Measurements from ENCODE around the gene TCP11. TPM values are rescaled to one million over a fixed set of nuclear protein-coding genes. Genes with fewer than 3 reads are reported as not detected.

Gene TCP11
- total RNA-seq, 1 experiment from 2014 or later, result not detected

DNA sequence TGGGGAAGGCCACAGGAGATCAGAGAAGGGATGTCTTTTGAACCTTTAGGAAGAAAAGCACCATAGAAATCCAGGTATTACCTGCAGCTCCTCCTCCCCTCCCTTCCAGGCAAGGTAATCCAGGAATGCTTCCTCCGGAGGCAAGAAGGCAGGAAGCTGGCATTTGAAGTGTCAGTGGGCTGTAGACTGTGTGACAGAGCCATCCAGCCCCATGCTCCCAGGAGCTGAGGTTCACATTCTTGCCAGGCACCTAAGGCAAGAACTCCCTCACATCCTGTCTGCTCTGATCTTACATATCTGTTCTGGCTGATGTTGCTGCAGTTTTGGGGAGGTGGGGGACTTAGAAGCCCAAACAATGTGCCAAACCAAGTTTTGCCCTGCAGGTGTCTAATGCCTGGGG, 44.8 kb upstream of the TCP11 start:
- Histone ChIP-seq H3K9me3 (ENCODE audit: control insufficient read depth, insufficient read depth, low read depth, low read length) (no peaks in the 10 kb centered on the region), H3K4me1 (ENCODE audit: control insufficient read depth, insufficient read depth, low read length) (peaks cover 11% of the 10 kb centered on the region), H3K27me3 (ENCODE audit: control insufficient read depth, insufficient read depth, low read length) (no peaks in the 10 kb centered on the region), H3K27ac (ENCODE audit: low read length) (no peak overlapping the region), H3K36me3 (ENCODE audit: control insufficient read depth, insufficient read depth, low read length) (no peaks in the 10 kb centered on the region), H3K4me3 (ENCODE audit: low read depth in 2 of 2, low read length in 2 of 2) (no peak overlapping the region)
- CTCF ChIA-PET, result no interaction called here
- POLR2A ChIA-PET, result no interaction called here
- in situ Hi-C loops (cut with HindIII; ENCODE audit: low pct_unique_long_range_greater_than_20kb, low sequenced_read_pairs), result no loop called here
- no peak for ATAC-seq
- intact Hi-C loops (cut with micrococcal nuclease; ENCODE audit: unreplicated experiment), result no loop called here
- BruUV-seq (replicated peaks), result no TSS peak
- TF ChIP-seq, protein P1, sequence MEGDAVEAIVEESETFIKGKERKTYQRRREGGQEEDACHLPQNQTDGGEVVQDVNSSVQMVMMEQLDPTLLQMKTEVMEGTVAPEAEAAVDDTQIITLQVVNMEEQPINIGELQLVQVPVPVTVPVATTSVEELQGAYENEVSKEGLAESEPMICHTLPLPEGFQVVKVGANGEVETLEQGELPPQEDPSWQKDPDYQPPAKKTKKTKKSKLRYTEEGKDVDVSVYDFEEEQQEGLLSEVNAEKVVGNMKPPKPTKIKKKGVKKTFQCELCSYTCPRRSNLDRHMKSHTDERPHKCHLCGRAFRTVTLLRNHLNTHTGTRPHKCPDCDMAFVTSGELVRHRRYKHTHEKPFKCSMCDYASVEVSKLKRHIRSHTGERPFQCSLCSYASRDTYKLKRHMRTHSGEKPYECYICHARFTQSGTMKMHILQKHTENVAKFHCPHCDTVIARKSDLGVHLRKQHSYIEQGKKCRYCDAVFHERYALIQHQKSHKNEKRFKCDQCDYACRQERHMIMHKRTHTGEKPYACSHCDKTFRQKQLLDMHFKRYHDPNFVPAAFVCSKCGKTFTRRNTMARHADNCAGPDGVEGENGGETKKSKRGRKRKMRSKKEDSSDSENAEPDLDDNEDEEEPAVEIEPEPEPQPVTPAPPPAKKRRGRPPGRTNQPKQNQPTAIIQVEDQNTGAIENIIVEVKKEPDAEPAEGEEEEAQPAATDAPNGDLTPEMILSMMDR (IDR thresholded peaks at IDR 0.05), result no peak
- TF ChIP-seq TCF7L2 (IDR thresholded peaks at IDR 0.05; ENCODE audit: low read depth, low read length) (no peak), SIN3A (IDR thresholded peaks at IDR 0.05; ENCODE audit: borderline replicate concordance, insufficient read depth, low read depth, low read length) (no peak), POLR2AphosphoS5 (IDR thresholded peaks at IDR 0.05; ENCODE audit: low read depth, low read length) (no peak)
- TF ChIP-seq, protein P2, sequence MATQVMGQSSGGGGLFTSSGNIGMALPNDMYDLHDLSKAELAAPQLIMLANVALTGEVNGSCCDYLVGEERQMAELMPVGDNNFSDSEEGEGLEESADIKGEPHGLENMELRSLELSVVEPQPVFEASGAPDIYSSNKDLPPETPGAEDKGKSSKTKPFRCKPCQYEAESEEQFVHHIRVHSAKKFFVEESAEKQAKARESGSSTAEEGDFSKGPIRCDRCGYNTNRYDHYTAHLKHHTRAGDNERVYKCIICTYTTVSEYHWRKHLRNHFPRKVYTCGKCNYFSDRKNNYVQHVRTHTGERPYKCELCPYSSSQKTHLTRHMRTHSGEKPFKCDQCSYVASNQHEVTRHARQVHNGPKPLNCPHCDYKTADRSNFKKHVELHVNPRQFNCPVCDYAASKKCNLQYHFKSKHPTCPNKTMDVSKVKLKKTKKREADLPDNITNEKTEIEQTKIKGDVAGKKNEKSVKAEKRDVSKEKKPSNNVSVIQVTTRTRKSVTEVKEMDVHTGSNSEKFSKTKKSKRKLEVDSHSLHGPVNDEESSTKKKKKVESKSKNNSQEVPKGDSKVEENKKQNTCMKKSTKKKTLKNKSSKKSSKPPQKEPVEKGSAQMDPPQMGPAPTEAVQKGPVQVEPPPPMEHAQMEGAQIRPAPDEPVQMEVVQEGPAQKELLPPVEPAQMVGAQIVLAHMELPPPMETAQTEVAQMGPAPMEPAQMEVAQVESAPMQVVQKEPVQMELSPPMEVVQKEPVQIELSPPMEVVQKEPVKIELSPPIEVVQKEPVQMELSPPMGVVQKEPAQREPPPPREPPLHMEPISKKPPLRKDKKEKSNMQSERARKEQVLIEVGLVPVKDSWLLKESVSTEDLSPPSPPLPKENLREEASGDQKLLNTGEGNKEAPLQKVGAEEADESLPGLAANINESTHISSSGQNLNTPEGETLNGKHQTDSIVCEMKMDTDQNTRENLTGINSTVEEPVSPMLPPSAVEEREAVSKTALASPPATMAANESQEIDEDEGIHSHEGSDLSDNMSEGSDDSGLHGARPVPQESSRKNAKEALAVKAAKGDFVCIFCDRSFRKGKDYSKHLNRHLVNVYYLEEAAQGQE (IDR thresholded peaks at IDR 0.05; ENCODE audit: insufficient read depth in 1 of 2, low read depth in 2 of 2, low read length in 1 of 2), result no peak
- DNase-seq (ENCODE audit: low read depth, low spot score), result no peak

GRCh38 chr6:35185302-35185681, 44.2 kb upstream of the TCP11 start:
- TF ChIP-seq POLR2AphosphoS5 (IDR thresholded peaks at IDR 0.05; ENCODE audit: low read depth, low read length), result no peak
- TF ChIP-seq SIN3A (IDR thresholded peaks at IDR 0.05; ENCODE audit: borderline replicate concordance, insufficient read depth, low read depth, low read length), result no peak
- TF ChIP-seq, protein P2 (IDR thresholded peaks at IDR 0.05; ENCODE audit: insufficient read depth in 1 of 2, low read depth in 2 of 2, low read length in 1 of 2), result no peak
- TF ChIP-seq, protein P1 (IDR thresholded peaks at IDR 0.05), result no peak
- TF ChIP-seq TCF7L2 (IDR thresholded peaks at IDR 0.05; ENCODE audit: low read depth, low read length), result no peak
- H3K4me1 ChIP-seq (ENCODE audit: control insufficient read depth, insufficient read depth, low read length), result peaks cover 11% of the 10 kb centered on the region
- no peaks in the 10 kb centered on the region for H3K27me3 ChIP-seq (ENCODE audit: control insufficient read depth, insufficient read depth, low read length)
- no peaks in the 10 kb centered on the region for H3K36me3 ChIP-seq (ENCODE audit: control insufficient read depth, insufficient read depth, low read length)
- ATAC-seq (peak; percentile 72), DNase-seq (ENCODE audit: low read depth, low spot score) (no peak)
- in situ Hi-C loops (cut with HindIII; ENCODE audit: low pct_unique_long_range_greater_than_20kb, low sequenced_read_pairs), result no loop called here
- intact Hi-C loops (cut with micrococcal nuclease; ENCODE audit: unreplicated experiment), result no loop called here
- no peak overlapping the region for H3K27ac ChIP-seq (ENCODE audit: low read length)
- ChIA-PET CTCF (no interaction called here), POLR2A (no interaction called here)
- no TSS peak for BruUV-seq (replicated peaks)
- no peaks in the 10 kb centered on the region for H3K9me3 ChIP-seq (ENCODE audit: control insufficient read depth, insufficient read depth, low read depth, low read length)
- no peak overlapping the region for H3K4me3 ChIP-seq (ENCODE audit: low read depth in 2 of 2, low read length in 2 of 2)
